Endothelial cell of umbilical vein (primary cell): ENCODE results near the gene SOX5. TPM values are rescaled to one million over a fixed set of nuclear protein-coding genes. Genes with fewer than 3 reads are reported as not detected.

ENCODE experiments used
- BruUV-seq: library from RNA; stranded (reverse); fragments of 400-500 nt; replicated peaks from 2 replicates; lab custom pipeline; 2021; lab: Mats Ljungman, UMichigan
- CTCF ChIA-PET: fragments of 300-600, 350-600 bp; sonication (Branson Sonifier 250); formaldehyde crosslinking; loops from one replicate; lab custom pipeline; 2021; ENCODE audit warnings: antibody characterized with exemption, inconsistent platforms; lab: Charles Lee
- POLR2A ChIA-PET: fragments of 300-600, 350-600 bp; sonication (Branson Sonifier 250); formaldehyde crosslinking; loops from one replicate; lab custom pipeline; 2021; ENCODE audit warnings: antibody characterized with exemption, inconsistent platforms; lab: Charles Lee
- DNase-seq: peaks from one replicate; pipeline ENCODE4 v3.0.0-alpha.2; 2011; ENCODE audit warnings: low read depth, low spot score
- FAIRE-seq: peaks from 2 replicates; lab custom pipeline; 2011; peaks lifted over from hg19 to GRCh38; lab: Jason Lieb, UNC
- H2AFZ ChIP-seq: 2 replicates; pipeline ENCODE4 v1.6.0; 2012; ENCODE audit warnings: low read depth, low read length, control low read depth, inconsistent platforms
- H3K27ac ChIP-seq: 2 replicates; pipeline ENCODE4 v1.5.1; 2011; ENCODE audit warnings: low read depth, mild to moderate bottlenecking, control low read depth, low read length, moderate library complexity; ENCODE audit not compliant: insufficient read depth
- H3K27me3 ChIP-seq, 2 experiments: 2 replicates each; pipeline versions ENCODE4 v1.6.0 to v1.6.1; 2011; ENCODE audit warnings: low read length in 2 of 2, mixed read lengths in 1 of 2; ENCODE audit not compliant: control insufficient read depth in 2 of 2, insufficient read depth in 2 of 2
- H3K36me3 ChIP-seq, 2 experiments: 2 replicates in 1 of 2; 3 replicates in 1 of 2; pipeline ENCODE4 v1.5.1; 2011; ENCODE audit warnings: low read length in 2 of 2, mild to moderate bottlenecking in 1 of 2, moderate library complexity in 1 of 2; ENCODE audit not compliant: control insufficient read depth in 2 of 2, insufficient read depth in 2 of 2; ENCODE audit errors: extremely low read depth in 1 of 2
- H3K4me1 ChIP-seq: 3 replicates; pipeline ENCODE4 v1.5.1; 2011; ENCODE audit warnings: mild to moderate bottlenecking, low read length; ENCODE audit not compliant: control insufficient read depth, insufficient read depth; ENCODE audit errors: extremely low read depth
- H3K4me2 ChIP-seq: 2 replicates; pipeline ENCODE4 v1.6.1; 2011; ENCODE audit warnings: low read length, control low read depth, mixed read lengths; ENCODE audit not compliant: insufficient read depth
- H3K4me3 ChIP-seq, 3 experiments: fragments of 200-600 bp in 1 of 3; sonication (generic), shearing (Covaris generic) in 1 of 3; replicated peaks in 1 of 3; 2 replicates each; pipeline ENCODE4 v1.5.1; 2011 to 2016; ENCODE audit warnings: control low read depth in 3 of 3, low read length in 3 of 3, mild to moderate bottlenecking in 2 of 3, inconsistent platforms in 1 of 3, low read depth in 1 of 3, moderate library complexity in 1 of 3; ENCODE audit not compliant: insufficient read depth in 1 of 3
- H3K79me2 ChIP-seq: 2 replicates; pipeline ENCODE4 v1.6.0; 2012; ENCODE audit warnings: low read length, inconsistent platforms; ENCODE audit not compliant: control insufficient read depth, insufficient read depth
- H3K9ac ChIP-seq: replicated peaks from 2 replicates; pipeline ENCODE3; 2011; ENCODE audit warnings: low read length, control low read depth; ENCODE audit not compliant: insufficient read depth; ENCODE audit errors: extremely low read depth
- H3K9me1 ChIP-seq: replicated peaks from 3 replicates; pipeline ENCODE4 v1.6.0; 2011; ENCODE audit warnings: mild to moderate bottlenecking, low read length; ENCODE audit not compliant: control insufficient read depth, insufficient read depth; ENCODE audit errors: extremely low read depth
- H3K9me3 ChIP-seq: replicated peaks from 2 replicates; pipeline ENCODE4 v1.5.1; 2012; ENCODE audit warnings: low read length, inconsistent platforms; ENCODE audit not compliant: control insufficient read depth, insufficient read depth
- H4K20me1 ChIP-seq: replicated peaks from 2 replicates; pipeline ENCODE3; 2011; ENCODE audit warnings: mild to moderate bottlenecking, low read length; ENCODE audit not compliant: control insufficient read depth, insufficient read depth; ENCODE audit errors: extremely low read depth
- FOS ChIP-seq: IDR thresholded peaks from 2 replicates; pipeline ENCODE4 v1.6.1; 2011; ENCODE audit warnings: mild to moderate bottlenecking, low read length, moderate library complexity, borderline replicate concordance; ENCODE audit not compliant: insufficient read depth
- GATA2 ChIP-seq: IDR thresholded peaks from 2 replicates; pipeline ENCODE4 v1.7.0; 2011; ENCODE audit warnings: low read depth, mild to moderate bottlenecking, moderate library complexity, mixed read lengths, low read length; ENCODE audit not compliant: insufficient read length, insufficient read depth
- JUN ChIP-seq: IDR thresholded peaks from 2 replicates; pipeline ENCODE4 v1.6.1; 2011; ENCODE audit warnings: borderline replicate concordance, low read depth; ENCODE audit not compliant: insufficient read length, insufficient read depth
- MAX ChIP-seq: IDR thresholded peaks from 2 replicates; pipeline ENCODE4 v1.6.1; 2011; ENCODE audit not compliant: insufficient read depth, insufficient read length
- POLR2A ChIP-seq: IDR thresholded peaks from 2 replicates; pipeline ENCODE4 v1.6.1; 2012; ENCODE audit warnings: low read depth, mild to moderate bottlenecking, control low read depth, low read length
- POLR2AphosphoS5 ChIP-seq: IDR thresholded peaks from 2 replicates; pipeline ENCODE4 v1.6.1; 2012; ENCODE audit warnings: low read depth, mild to moderate bottlenecking, control low read depth, low read length, moderate library complexity; ENCODE audit not compliant: insufficient read depth
- dilution Hi-C: fragments of 300-500 bp; cut with MboI; formaldehyde crosslinking; loops from one replicate; pipeline ENCODE4 v1.15.0; 2019; ENCODE audit warnings: low sequenced_read_pairs; ENCODE audit not compliant: extremely low pct_ligation_motif_present
- intact Hi-C: fragments of 100-400 bp; cut with micrococcal nuclease; formaldehyde crosslinking; loops from one replicate; pipeline ENCODE4 v1.10.0; 2022
- polyA plus RNA-seq, 4 experiments: library from polyadenylated mRNA; depleted of rRNA in 3 of 4; stranded (reverse) in 3 of 4; unstranded in 1 of 4; fragments of >200 nt; gene quantifications; 2 replicates each; pipeline versions ENCODE4 v1.2.1 to v1.2.3, GENCODE V29; 2011 to 2012; ENCODE audit warnings: missing spikeins in 1 of 4
- total RNA-seq: library from RNA; stranded (reverse); gene quantifications from 2 replicates; pipeline ENCODE4 v1.2.3, GENCODE V29; 2021
- TF ChIP-seq, protein P1 (sequence below), 2 donors: IDR thresholded peaks; 1 replicate in 1 of 2; 2 replicates in 1 of 2; pipeline ENCODE4 v1.5.1; 2011; ENCODE audit warnings: low read length in 2 of 2, mild to moderate bottlenecking in 2 of 2, moderate library complexity in 2 of 2, control low read depth in 1 of 2, inconsistent platforms in 1 of 2, low read depth in 1 of 2; ENCODE audit not compliant: insufficient read depth in 1 of 2; ENCODE audit errors: extremely low read depth in 1 of 2

SOX5 gene
- total and polyA plus RNA-seq, 2 donors (not counting 3 experiments of a cell fraction or from before 2014, with no cell fraction given), result 0.63 to 3.5 TPM

GRCh38 chr12:23569356-23569755, 380.1 kb downstream of the SOX5 start:
- intact Hi-C loops, result no loop called here
- dilution Hi-C loops, result no loop called here
- Histone ChIP-seq H3K9me3 (no peaks in the 10 kb centered on the region), H3K4me1 (no peaks in the 10 kb centered on the region), H3K9me1 (no peaks in the 10 kb centered on the region), H4K20me1 (no peaks in the 10 kb centered on the region), H3K27ac (no peak overlapping the region), H3K4me3 (no peak overlapping the region), H3K36me3 (no peaks in the 10 kb centered on the region), H3K79me2 (no peaks in the 10 kb centered on the region), H3K27me3 (no peaks in the 10 kb centered on the region), H3K9ac (no peak overlapping the region), H2AFZ (no peak overlapping the region), H3K4me2 (no peak overlapping the region)
- no peak for FAIRE-seq
- ChIA-PET CTCF (no interaction called here), POLR2A (no interaction called here)
- no peak for TF ChIP-seq GATA2
- no peak for TF ChIP-seq FOS
- TF ChIP-seq POLR2A, result no peak
- no peak for TF ChIP-seq JUN
- no peak for TF ChIP-seq POLR2AphosphoS5
- TF ChIP-seq, protein P1, sequence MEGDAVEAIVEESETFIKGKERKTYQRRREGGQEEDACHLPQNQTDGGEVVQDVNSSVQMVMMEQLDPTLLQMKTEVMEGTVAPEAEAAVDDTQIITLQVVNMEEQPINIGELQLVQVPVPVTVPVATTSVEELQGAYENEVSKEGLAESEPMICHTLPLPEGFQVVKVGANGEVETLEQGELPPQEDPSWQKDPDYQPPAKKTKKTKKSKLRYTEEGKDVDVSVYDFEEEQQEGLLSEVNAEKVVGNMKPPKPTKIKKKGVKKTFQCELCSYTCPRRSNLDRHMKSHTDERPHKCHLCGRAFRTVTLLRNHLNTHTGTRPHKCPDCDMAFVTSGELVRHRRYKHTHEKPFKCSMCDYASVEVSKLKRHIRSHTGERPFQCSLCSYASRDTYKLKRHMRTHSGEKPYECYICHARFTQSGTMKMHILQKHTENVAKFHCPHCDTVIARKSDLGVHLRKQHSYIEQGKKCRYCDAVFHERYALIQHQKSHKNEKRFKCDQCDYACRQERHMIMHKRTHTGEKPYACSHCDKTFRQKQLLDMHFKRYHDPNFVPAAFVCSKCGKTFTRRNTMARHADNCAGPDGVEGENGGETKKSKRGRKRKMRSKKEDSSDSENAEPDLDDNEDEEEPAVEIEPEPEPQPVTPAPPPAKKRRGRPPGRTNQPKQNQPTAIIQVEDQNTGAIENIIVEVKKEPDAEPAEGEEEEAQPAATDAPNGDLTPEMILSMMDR (IDR thresholded peaks at IDR 0.05; ENCODE audit: extremely low read depth in 1 of 2, insufficient read depth in 1 of 2, low read depth in 1 of 2, low read length in 2 of 2), result no peak
- TF ChIP-seq MAX, result no peak
- BruUV-seq, result no TSS peak
- DNase-seq, result no peak
